T-helper 1 cell treated with Interleukin-12 subunit alpha and Interleukin-12 subunit beta and Interleukin-4 antibody, amounts not matched to agents 30 μg/mL and 1 μg/mL, for 36 hours (primary cell): ENCODE measurements around the gene LINC00632.

Experiments
- H3K27ac Mint-ChIP-seq: one replicate; pipeline ENCODE4 v1.8.0; 2021; ENCODE audit warnings: mild to moderate bottlenecking, mixed read lengths
- H3K27me3 Mint-ChIP-seq: one replicate; pipeline ENCODE4 v1.8.0; 2021; ENCODE audit warnings: low read depth, mixed read lengths
- H3K36me3 Mint-ChIP-seq: one replicate; pipeline ENCODE4 v1.8.0; 2021; ENCODE audit warnings: low read depth, mixed read lengths
- H3K4me1 Mint-ChIP-seq: one replicate; pipeline ENCODE4 v1.8.0; 2021; ENCODE audit warnings: low read depth, mixed read lengths
- H3K4me3 Mint-ChIP-seq: one replicate; pipeline ENCODE4 v1.8.0; 2021; ENCODE audit warnings: mild to moderate bottlenecking, moderate library complexity, mixed read lengths
- H3K9me3 Mint-ChIP-seq: one replicate; pipeline ENCODE4 v1.8.0; 2021; ENCODE audit warnings: mixed read lengths

LINC00632 gene

GRCh38 chrX:140815868-140816267 lies 106.3 kb downstream of the LINC00632 start:
- no peaks in the 10 kb centered on the region for H3K27me3 Mint-ChIP-seq
- peaks cover 19% of the 10 kb centered on the region for H3K9me3 Mint-ChIP-seq
- no peak overlapping the region for H3K27ac Mint-ChIP-seq
- H3K4me1 Mint-ChIP-seq: peaks cover 1% of the 10 kb centered on the region
- no peaks in the 10 kb centered on the region for H3K36me3 Mint-ChIP-seq
- H3K4me3 Mint-ChIP-seq: no peak overlapping the region

- Mint-ChIP-seq H3K9me3 (peaks cover 11% of the 10 kb centered on the region), H3K27me3 (no peaks in the 10 kb centered on the region), H3K4me3 (no peak overlapping the region), H3K27ac (no peak overlapping the region), H3K36me3 (no peaks in the 10 kb centered on the region), H3K4me1 (peaks cover 10% of the 10 kb centered on the region)
These were observed 108.4 kb downstream of the LINC00632 start for GRCh38 chrX:140817943-140818342.

GRCh38 chrX:140821280-140821679 lies 111.7 kb downstream of the LINC00632 start:
- H3K4me1 Mint-ChIP-seq: peaks cover 10% of the 10 kb centered on the region
- no peaks in the 10 kb centered on the region for H3K27me3 Mint-ChIP-seq
- H3K36me3 Mint-ChIP-seq: no peaks in the 10 kb centered on the region
- no peak overlapping the region for H3K4me3 Mint-ChIP-seq
- no peak overlapping the region for H3K27ac Mint-ChIP-seq
- H3K9me3 Mint-ChIP-seq: no peaks in the 10 kb centered on the region

- Mint-ChIP-seq H3K9me3 (no peaks in the 10 kb centered on the region), H3K36me3 (no peaks in the 10 kb centered on the region), H3K27me3 (no peaks in the 10 kb centered on the region), H3K4me1 (peaks cover 10% of the 10 kb centered on the region), H3K27ac (peak overlapping the region; percentile 62), H3K4me3 (no peak overlapping the region)
These were observed 112.6 kb downstream of the LINC00632 start for GRCh38 chrX:140822184-140822583.

- Mint-ChIP-seq H3K4me3 (no peak overlapping the region), H3K9me3 (no peaks in the 10 kb centered on the region), H3K4me1 (peaks cover 10% of the 10 kb centered on the region), H3K27me3 (no peaks in the 10 kb centered on the region), H3K36me3 (no peaks in the 10 kb centered on the region), H3K27ac (no peak overlapping the region)
These were observed 113.3 kb downstream of the LINC00632 start for GRCh38 chrX:140822861-140823260.

- Mint-ChIP-seq H3K36me3 (no peaks in the 10 kb centered on the region), H3K27me3 (no peaks in the 10 kb centered on the region), H3K4me3 (no peak overlapping the region), H3K27ac (no peak overlapping the region), H3K9me3 (no peaks in the 10 kb centered on the region), H3K4me1 (no peaks in the 10 kb centered on the region)
These were observed 127.3 kb downstream of the LINC00632 start for GRCh38 chrX:140836874-140837273.
